Muscle layer of colon (tissue), 2 donors: ENCODE measurements around the gene HOXB6.

Experiments
- H3K27ac ChIP-seq: one replicate; pipeline ENCODE4 v1.7.0; 2013; ENCODE audit warnings: low read depth, mild to moderate bottlenecking, low read length, moderate library complexity
- H3K27me3 ChIP-seq, 2 donors: one replicate each; pipeline ENCODE4 v1.7.0; 2013; ENCODE audit warnings: low read length in 2 of 2, mild to moderate bottlenecking in 2 of 2; ENCODE audit not compliant: insufficient read depth in 2 of 2, control insufficient read depth in 1 of 2
- H3K36me3 ChIP-seq: one replicate; pipeline ENCODE4 v1.7.0; 2013; ENCODE audit warnings: mild to moderate bottlenecking, low read length; ENCODE audit not compliant: insufficient read depth
- H3K4me1 ChIP-seq: one replicate; pipeline ENCODE4 v1.7.0; 2013; ENCODE audit warnings: mild to moderate bottlenecking, low read length; ENCODE audit not compliant: insufficient read depth
- H3K4me3 ChIP-seq, 2 donors: one replicate each; pipeline ENCODE4 v1.7.0; 2013; ENCODE audit warnings: low read length in 2 of 2, low read depth in 1 of 2, mild to moderate bottlenecking in 1 of 2, moderate library complexity in 1 of 2
- H3K9ac ChIP-seq: one replicate; pipeline ENCODE4 v1.7.0; 2013; ENCODE audit warnings: low read length
- H3K9me3 ChIP-seq: one replicate; pipeline ENCODE4 v1.7.0; 2013; ENCODE audit warnings: mild to moderate bottlenecking, low read length
- donor health status: abdominal sarcoma.
- donor health status: Adenocarcinoma of cecum.

Gene HOXB6

DNA sequence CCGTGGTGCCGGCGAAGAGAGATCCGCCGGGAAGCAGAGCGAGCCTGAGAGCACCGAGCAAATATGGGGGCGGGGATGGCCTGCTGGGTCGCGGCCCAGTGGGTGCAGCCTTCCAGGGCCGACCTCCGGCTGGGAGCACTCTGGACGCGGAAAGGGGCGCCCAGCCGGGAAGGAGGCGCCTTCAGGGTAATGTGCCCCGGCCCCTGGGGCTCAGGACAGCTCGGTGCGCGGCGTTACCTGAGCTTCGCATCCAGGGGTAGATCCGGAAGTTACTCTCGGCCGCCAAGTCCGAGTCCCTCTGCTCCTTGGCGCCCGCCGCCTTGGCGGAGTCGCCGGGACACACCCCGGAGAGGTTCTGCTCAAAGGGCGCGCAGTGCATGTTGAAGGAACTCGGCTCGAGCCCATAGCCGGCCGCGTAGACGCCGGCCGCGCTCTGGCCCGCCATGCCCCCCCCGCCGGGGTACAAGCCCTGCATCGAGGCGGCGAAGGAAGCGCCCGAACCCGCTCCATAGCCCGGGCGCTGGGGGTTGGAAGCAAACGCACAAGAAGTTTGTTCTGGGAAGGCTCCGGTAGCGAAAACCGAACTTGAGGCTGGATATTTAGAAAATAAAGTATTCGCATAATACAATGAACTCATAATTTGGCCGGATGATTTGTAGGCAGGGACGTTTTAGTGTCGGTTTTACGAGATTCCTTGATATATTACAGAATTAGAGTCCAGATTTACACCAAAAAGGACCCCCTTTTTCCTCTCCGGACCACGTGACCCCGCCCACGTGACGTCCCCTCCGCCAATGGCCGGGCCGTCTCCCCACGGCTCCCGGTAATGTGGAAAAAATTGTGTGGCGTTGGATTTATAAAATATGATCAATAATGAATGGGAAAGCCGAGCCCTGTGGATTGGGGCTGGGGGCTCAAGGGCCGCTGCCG lies 5.8 kb upstream of the HOXB6 start, which contains the start of gene HOXB7:
HOXB7 (minus strand) TSS at position 736 of the 930 bp plus-strand sequence; CDS start at position 637, 99 bp downstream.
- peak within 1 kb of the TSS; percentile 57 for H3K27ac ChIP-seq
- H3K9me3 ChIP-seq, result no peaks in the 10 kb centered on the region

DNA sequence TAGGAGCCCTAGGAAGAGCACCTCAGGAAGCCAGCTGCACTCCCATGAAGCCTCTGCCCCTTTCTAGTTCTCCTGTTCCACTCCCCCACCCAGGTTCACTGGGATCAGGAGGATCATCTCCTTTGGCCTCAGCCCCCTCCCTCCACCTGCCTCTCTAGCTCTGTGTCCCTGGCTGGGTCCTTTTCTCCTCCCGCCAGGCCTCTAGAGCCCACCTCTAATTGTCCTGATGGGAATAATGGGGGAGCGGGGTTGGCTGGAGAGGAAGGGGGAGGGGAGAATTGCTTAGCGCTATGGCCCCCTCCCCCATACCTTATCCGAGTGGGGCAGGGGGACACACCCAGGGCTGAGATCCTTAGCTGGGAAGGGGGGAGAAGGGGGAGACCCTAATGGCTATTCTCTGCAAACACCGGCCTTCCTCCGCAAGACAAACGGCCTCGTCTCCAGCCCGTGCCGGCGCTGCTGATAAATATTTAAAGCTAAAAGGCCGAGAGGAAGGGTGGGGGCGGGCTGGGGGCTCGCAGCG lies 5.0 kb upstream of the HOXB6 start:
- H3K4me1 ChIP-seq, result peaks cover 9% of the 10 kb centered on the region
- H3K9ac ChIP-seq, result no peak overlapping the region
- no peaks in the 10 kb centered on the region for H3K36me3 ChIP-seq
- peak overlapping the region; percentile 57 for H3K27ac ChIP-seq
- peaks cover 17 to 56% of the 10 kb centered on the region in 2 donors for H3K27me3 ChIP-seq
- H3K9me3 ChIP-seq, result no peaks in the 10 kb centered on the region
- H3K4me3 ChIP-seq, result peak overlapping the region; percentile 74 to 80

More for the DNA sequence above, 5.8 kb upstream of the HOXB6 start, which contains the start of gene HOXB7:
- H3K4me1 ChIP-seq, result peaks cover 4% of the 10 kb centered on the region
- H3K36me3 ChIP-seq, result no peaks in the 10 kb centered on the region
- H3K27me3 ChIP-seq, result peaks cover 25 to 63% of the 10 kb centered on the region in 2 donors
- peak within 1 kb of the TSS; percentile 74 to 80 for H3K4me3 ChIP-seq
- H3K9ac ChIP-seq, result peak within 1 kb of the TSS; percentile 27

DNA sequence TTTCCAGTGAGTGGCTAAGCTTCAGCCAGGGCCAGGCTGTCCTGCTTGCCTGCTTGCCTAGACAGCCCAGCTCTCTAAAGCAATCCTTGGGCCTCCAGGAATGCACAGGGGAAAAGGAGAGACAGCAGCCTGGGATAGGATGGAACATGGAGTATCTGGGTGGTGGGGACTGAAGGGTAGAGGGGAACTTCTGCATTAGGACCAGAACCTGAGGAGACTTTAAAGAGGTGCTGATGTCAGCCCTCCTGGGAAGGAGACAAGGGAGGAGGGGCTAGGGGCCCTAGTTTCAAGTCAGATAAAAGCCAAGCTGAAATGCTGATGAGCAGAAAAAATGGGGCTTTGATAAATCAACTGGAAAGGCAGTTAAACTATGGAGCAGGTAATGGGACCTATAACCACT lies 4.2 kb upstream of the HOXB6 start:
- peaks cover 1% of the 10 kb centered on the region for H3K36me3 ChIP-seq
- peaks cover 9% of the 10 kb centered on the region for H3K4me1 ChIP-seq
- H3K27ac ChIP-seq, result no peak overlapping the region
- H3K27me3 ChIP-seq, result peaks cover 11 to 48% of the 10 kb centered on the region in 2 donors
- H3K4me3 ChIP-seq, result no peak overlapping the region
- H3K9ac ChIP-seq, result no peak overlapping the region
- no peaks in the 10 kb centered on the region for H3K9me3 ChIP-seq

DNA sequence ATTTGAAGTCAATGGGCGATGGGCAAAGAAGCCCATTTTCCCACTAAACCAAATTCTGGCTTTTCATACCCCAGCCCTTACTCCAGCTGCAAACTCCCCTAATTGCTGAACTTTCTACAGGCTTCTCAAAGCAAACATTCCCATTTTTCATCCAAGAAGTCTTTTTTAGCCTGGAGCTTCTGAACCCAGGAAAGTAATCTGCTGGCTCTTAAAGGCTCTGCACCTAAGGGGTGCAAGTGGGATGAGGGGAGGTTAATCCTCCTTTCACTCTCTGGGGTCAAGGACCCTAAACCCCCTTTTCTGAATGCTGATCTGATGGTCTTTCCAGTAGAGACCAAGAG lies 3.7 kb upstream of the HOXB6 start:
- H3K4me3 ChIP-seq, result no peak overlapping the region
- H3K9me3 ChIP-seq, result no peaks in the 10 kb centered on the region
- peaks cover 5% of the 10 kb centered on the region for H3K36me3 ChIP-seq
- H3K9ac ChIP-seq, result no peak overlapping the region
- H3K27me3 ChIP-seq, result peaks cover 6 to 43% of the 10 kb centered on the region in 2 donors
- peaks cover 9% of the 10 kb centered on the region for H3K4me1 ChIP-seq
- no peak overlapping the region for H3K27ac ChIP-seq

DNA sequence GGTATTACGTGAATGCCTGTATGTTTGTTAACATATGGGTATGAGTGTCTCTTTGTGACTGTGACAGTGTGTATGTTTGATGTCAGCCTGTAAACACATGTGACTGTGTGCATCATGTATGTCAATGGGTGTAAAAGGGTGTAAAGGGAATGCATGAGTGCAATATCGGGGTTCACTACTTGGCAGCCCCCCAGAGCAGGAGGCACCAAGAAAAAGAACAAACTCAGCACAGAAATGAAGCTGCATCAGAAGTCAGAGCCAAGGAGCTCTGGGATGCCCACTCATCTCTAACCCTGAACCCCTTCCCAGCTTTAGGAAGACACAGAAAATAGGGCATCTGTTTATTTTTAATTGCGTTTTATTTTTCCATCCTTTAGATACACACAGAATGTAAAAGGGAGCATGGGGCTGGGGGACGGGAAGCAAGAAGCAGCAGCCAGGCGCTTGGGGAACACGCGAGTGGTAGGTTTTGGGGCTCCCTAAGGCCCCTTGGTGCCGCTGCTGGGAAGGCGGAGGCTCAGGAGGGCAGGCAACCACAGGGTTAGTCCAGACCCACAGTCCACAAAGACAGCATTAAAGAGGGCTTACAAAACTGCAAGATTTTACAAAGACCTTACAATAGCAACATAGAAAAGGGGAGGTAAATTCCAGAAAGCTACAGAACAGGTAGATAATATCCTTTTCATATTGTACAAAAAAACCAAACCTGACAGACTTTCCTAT lies 2.3 kb upstream of the HOXB6 start:
- no peak overlapping the region for H3K4me3 ChIP-seq
- H3K27me3 ChIP-seq, result peaks cover 0 to 31% of the 10 kb centered on the region in 2 donors
- H3K36me3 ChIP-seq, result peaks cover 5% of the 10 kb centered on the region
- H3K9ac ChIP-seq, result no peak overlapping the region
- no peak overlapping the region for H3K27ac ChIP-seq
- no peaks in the 10 kb centered on the region for H3K9me3 ChIP-seq
- peaks cover 20% of the 10 kb centered on the region for H3K4me1 ChIP-seq

DNA sequence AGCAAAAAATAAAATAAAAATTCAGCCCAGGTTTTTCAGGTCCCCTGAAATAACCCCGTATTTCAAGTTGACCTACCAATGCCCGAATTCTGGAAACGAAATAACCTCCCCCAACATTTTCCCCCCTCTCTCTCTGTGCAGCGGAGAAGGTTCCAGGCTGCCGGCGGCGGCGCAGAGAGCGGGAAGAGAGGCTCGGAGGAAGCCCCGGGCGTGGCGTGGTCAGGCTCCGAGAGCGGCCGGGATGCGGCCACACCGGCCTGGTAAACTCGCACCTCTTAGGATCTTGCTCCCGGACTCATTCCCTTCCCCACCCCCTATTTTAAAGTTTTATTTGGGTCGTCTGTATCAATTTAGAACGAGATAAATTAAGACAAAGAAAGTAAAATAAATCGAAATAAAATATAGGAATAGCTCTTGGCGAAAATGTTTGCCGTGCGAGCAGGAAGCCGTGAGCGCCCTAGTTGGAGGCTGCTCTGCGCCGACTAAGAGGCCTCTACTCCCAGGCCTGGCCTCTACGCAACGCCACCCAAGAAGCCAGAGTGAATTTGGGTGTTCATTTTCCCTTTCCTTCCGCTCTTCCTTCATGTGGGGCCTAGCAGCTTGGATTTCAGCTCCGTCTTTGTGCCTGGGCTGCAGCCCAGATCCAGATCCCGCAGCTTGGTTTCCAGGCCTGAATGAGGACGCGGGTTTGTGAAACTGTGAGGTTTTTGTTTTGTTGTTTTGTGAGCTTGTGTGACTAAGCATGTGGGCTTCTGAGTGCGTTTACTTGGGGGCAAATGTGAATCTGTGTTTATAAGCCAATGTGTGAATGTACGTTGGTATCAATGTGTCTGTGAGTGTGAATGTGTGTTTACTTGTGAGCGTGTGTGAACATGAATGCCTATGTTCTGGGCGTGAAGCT lies 1.5 kb upstream of the HOXB6 start:
- peaks cover 0 to 23% of the 10 kb centered on the region in 2 donors for H3K27me3 ChIP-seq

DNA sequence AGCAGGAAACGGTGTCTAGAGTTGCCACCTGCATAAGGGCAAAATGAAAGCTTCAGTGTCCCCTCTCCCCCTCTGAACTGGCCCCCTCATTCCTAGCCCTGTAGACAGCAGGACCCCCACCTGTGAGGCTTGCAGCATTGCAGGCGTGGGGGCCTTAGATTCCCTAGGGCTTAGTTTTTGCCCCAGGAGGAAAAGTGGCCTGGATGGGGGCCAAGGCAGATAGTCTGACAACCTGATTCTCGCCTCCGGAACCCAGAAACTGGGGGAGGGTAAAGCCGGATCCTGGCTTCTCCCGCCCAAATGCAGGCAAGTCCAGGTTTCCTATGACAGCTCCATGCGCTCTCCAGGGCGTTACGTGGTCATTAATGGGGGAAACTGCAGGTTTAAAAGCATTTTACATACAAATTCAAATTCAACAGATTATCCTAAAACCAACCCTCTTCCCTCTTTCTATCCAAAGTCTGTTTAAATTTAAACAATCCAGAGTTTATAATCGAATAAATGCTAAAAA lies 678 bp upstream of the HOXB6 start:
- peaks cover 35% of the 10 kb centered on the region for H3K4me1 ChIP-seq
- peak overlapping the region in 1 of 2 donors; percentile 69 for H3K4me3 ChIP-seq
- H3K27ac ChIP-seq, result peak overlapping the region; percentile 62
- H3K9ac ChIP-seq, result peak overlapping the region; percentile 34
- H3K27me3 ChIP-seq, result peaks cover 0 to 16% of the 10 kb centered on the region in 2 donors
- no peaks in the 10 kb centered on the region for H3K9me3 ChIP-seq
- H3K36me3 ChIP-seq, result peaks cover 5% of the 10 kb centered on the region

More for the DNA sequence above, 1.5 kb upstream of the HOXB6 start:
- Histone ChIP-seq H3K9me3 (no peaks in the 10 kb centered on the region), H3K4me3 (no peak overlapping the region), H3K27ac (no peak overlapping the region), H3K9ac (no peak overlapping the region), H3K36me3 (peaks cover 5% of the 10 kb centered on the region), H3K4me1 (peaks cover 27% of the 10 kb centered on the region)

DNA sequence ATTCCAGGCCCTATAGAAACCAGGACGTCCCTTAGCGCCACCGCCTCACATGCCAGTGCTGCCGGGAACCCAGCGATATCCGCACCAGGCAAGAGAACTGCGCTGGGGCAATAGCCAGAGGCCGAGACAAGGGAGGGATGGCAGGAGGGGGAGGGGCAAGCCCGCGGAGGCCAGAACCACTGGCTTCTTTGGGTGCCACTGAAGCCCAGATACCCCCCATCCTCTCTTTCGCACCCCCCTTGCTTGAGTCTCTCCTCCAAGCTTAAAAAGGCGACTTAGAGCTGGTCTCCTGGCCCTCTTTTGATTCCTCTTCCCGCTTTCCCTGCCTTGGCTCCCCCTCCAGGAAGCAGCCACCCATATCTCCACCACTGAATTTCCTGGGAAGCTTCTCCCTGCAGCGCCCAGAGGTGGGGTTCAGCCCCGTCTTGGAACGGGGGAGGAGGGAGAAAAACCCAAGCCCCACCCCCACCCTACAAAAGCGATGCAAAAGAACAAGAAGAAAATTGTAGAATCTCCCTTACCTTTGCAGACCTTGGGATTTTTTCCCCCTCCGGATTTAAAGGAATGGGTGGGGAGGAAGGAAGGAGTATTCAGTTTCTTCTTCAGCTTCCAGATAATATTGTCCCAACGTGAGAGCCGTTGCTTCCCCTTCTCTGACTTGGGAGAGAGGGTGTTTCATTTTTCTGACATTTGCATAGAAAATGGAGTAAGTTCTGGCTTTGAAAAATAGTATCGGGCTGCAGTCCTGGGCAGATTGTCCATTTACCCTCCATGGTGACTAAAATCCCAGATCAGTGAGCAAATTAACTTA lies 622 bp downstream of the HOXB6 start:
- peak overlapping the region; percentile 72 for H3K27ac ChIP-seq
- H3K4me3 ChIP-seq, result peak overlapping the region; percentile 15 to 69
- H3K4me1 ChIP-seq, result peaks cover 45% of the 10 kb centered on the region
- H3K27me3 ChIP-seq, result peaks cover under 1 to 7% of the 10 kb centered on the region in 2 donors
- H3K9me3 ChIP-seq, result no peaks in the 10 kb centered on the region
- peaks cover 5% of the 10 kb centered on the region for H3K36me3 ChIP-seq
- H3K9ac ChIP-seq, result peak overlapping the region; percentile 34

DNA sequence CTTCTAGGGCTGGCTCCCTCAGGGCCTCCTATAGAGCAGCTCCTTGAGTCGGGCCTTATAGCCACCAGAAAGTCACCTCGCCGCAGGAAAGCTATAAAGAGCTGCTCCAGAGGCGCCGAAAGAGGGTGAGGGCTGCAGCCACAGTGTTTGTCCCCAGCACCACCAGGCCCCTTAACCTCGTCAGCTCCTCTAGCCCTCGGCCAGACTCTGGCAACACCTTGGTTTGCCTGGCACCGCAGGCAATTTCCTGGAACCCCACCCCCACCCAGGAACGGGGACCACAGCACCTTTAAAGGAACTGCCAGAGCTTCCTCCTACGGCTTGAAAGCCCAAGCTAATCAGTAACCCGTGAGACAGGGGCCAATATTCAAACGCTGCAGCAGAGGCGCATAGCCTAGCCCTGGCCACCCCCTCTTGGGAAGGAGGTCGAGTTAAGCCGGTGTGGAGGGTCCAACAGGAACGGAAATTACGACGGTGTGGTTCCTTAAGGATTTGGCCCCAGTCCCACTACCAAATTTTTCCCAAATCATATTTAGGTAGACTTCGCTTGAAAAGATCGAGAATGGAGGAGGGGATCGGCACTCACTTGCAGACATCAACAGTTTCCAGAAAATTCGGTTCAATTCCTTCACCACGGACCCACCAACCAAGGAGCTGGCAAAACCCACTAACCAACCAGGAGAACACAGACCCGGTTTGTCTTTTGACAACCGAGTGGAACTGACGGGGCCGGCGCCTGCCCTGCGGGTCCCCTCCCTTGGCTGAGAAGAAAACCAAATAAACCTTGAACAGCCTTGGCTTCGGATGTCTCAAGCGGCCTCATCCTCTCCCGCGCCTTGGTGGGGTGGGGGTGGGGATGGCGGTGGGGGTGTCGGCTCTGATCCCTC lies 3.0 kb downstream of the HOXB6 start:
- Histone ChIP-seq H3K4me1 (peaks cover 60% of the 10 kb centered on the region), H3K4me3 (no peak overlapping the region), H3K27me3 (peaks cover 1 to 4% of the 10 kb centered on the region in 2 donors)

More for the DNA sequence above, 3.0 kb downstream of the HOXB6 start:
- H3K9me3 ChIP-seq, result no peaks in the 10 kb centered on the region
- H3K36me3 ChIP-seq, result peaks cover 5% of the 10 kb centered on the region
- no peak overlapping the region for H3K9ac ChIP-seq
- H3K27ac ChIP-seq, result no peak overlapping the region
